Posterior vena cava (tissue), 2 donors: ENCODE results near the gene ARPC2. TPM values are rescaled to one million over a fixed set of nuclear protein-coding genes. Genes with fewer than 3 reads are reported as not detected.

Source experiments
- DNase-seq: peaks from one replicate; pipeline ENCODE4 v3.0.0-alpha.2; 2020; ENCODE audit warnings: low spot score
- intact Hi-C, 2 donors: fragments of 100-400 bp; cut with DNase I; formaldehyde crosslinking; loops; one replicate each; pipeline versions ENCODE4 v1.14.1 to v1.14.2; 2022 to 2023
- total RNA-seq, 2 donors: library from RNA; stranded (reverse); fragmentation: NEBNext Ultra II Directional; extraction: Animal tissue kit (Norgen Biotek cat#: 25700); gene quantifications; one replicate each; pipeline ENCODE4 v1.2.1, GENCODE V29; 2021
- donor health status: DM: yes; HTN: yes; CAD: no.
- donor health status: DM: yes; HTN: yes; CAD: no.

The ARPC2 gene
- total RNA-seq, 2 donors from 2014 or later: 258 to 291 TPM

DNA sequence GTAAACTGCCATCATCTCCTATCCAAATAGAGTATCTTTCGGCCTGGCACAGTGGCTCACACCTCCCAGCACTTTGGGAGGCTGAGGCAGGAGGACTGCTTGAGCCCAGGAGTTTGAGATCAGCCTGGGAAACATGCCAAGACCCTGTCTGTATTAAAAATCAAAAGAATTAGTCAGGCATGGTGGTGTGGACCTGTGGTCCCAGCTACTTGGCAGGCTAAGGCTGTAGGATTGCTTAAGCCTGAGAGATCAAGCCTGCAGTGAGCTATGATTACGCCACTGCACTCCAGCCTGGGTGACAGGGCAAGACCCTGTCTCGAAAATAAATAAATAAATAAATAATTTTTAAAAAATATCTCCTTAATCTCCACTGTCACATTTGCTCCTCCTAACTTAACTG is 14.7 kb upstream of the ARPC2 start:
- no peak for DNase-seq
- intact Hi-C loops: no loop called here

DNA sequence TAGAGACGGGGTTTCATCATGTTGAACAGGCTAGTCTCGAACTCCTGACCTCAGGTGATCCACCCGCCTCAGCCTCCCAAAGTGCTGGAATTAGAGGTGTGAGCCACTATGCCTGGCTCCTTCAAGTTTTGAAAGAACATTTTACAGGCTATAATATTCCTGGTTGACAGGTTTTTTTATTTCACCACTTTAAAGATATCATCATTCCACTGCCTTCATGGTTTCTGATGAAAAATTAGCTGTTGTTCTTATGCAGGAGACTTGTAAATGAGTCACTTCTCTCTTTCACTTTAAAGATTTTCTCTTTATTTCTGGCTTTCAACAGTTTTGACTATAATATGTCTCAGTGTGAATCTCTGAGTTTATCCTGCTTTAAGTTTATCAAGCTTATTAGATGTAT is 7.9 kb upstream of the ARPC2 start:
- DNase-seq: no peak
- intact Hi-C loops: no loop called here

DNA sequence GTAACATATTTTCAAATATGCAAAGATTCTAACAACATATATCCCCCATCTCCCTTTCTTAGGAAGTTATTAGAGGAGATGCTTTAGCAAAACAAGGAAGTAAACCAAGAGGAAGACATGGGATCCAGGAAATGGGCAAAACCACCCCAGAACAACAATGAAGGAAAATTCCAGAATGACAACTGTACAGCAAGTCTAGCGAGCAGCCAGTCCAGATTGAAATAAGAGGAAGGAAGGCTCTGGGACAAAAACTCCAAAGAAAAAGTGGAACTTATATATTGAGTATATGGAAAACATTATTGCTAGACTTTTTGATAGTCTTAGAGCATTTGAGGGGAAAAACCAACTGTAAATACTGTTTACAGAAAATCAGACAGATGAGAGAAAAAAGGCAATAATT is 2.9 kb upstream of the ARPC2 start:
- no peak for DNase-seq
- intact Hi-C loops: no loop called here

DNA sequence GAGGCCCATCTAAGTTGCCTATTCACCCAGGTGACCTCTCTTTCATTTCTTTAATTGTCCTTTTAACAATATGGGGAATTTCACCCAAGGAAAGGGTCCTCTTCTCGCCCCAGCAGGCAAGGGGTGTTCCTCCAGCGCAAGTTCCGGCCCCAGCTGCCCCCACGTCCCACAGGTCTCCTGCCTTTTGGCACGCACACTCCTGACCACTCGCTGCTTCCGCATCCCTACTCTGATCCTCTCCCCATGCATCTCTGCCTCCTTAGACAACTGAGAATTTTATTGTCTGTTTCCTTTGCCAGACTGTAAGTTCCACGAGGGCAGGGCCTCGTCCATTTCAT is 684 bp upstream of the ARPC2 start:
- DNase-seq: no peak
- intact Hi-C loops: no loop called here

DNA sequence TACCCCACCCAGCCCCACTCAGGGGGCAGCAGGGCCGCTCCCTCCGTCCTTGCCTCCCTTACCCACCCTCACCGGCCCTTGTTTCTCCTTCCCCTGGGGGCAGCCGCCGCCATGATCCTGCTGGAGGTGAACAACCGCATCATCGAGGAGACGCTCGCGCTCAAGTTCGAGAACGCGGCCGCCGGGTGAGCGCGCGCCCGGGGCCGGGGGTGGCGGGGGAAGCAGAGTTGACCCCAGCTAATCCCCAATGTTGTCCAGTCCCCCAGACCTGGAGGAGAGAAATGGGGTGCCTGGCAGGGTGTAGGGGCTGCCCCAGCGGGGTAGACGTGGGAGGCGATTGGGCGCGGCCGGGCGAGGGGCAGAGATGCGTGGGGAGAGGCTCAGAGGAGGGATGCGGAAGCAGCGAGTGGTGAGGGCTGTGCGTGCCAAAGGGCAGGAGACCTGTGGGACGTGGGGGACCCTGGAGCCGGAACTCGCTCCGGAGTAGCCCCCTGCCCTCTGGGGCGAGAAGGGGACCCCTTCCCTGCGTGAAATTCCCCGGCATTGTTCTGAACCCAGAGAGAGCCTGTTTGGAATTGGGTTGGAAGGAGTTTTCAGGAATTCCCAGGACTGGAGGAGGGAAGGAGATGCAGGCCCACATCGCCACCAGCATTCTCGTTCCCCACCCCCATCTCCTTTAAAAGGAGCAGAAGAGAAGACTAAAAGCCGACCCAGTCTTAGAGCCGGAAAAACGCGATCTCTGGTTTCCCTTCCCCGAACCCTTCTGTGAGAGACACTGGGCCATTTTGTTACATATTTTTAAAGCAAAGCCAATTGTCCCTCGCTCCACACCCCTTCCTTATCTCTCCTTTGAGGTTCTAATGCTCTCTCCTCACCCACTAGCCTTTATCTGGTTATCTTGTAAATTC is 625 bp downstream of the ARPC2 start:
- peak; percentile 92 for DNase-seq
- intact Hi-C loops: no loop called here

DNA sequence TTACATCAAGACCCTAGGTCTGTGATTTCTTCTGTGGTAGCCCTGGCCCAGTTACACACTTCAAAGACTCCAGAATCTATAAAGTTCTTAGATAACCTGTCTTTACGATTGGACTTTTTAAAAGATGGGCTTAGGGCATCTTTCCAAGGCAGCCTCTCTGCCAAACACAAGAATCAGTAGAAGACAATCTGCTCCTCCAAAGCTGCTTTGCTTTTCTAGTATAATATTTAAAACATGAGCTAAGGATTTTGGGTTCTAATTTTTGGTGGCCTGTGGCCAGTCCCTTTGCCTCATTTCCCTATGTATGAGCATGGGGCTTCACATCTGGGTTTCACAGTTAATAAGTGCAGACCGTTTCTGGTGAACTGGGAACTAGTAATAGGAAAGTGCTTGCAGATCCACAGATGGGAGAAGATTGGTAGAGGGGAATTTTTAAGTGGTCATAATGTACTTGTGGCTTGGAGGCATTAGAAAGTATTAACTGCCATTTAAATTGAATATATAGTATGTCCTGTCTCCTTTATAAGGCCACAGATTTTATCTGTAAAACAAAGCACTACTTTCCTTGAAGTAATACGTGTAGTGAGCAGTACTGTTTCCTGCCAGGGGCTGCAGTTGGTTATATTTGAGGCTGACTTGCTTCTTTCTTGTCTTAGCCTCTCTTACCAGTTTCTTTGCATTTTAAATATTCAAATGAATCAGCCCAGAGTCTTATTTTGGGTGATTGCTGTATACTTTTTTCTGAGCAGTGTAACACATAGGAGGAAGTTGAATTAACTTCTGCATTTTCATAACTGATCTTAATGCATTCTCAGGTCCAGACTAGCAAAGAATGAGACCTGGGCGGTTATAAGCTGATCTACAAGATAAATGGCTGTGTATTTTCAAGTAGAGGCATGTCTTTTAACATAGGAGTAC is 1.5 kb downstream of the ARPC2 start:
- intact Hi-C loops: no loop called here

DNA sequence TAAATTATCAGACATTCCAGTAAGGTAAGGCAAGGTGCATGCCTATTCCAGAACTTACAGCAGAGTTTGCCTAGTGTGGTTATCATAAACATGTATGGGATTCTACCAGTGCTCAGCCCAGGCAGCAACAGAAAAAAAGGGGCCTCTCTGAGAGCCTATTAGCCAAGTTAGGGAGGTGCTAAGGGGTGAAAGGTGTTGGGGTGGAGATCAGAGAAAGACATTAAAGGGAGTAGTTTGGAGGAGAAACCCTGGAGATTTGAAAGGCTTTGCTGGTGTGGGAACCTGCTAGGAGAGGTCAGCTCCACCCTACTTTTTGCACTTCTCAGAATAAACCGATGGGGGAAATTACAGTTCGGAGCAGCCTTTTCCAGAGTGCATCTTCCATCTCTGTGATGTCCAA is 2.9 kb downstream of the ARPC2 start:
- intact Hi-C loops: no loop called here
- no peak for DNase-seq

More for the DNA sequence above, 1.5 kb downstream of the ARPC2 start:
- DNase-seq: no peak

DNA sequence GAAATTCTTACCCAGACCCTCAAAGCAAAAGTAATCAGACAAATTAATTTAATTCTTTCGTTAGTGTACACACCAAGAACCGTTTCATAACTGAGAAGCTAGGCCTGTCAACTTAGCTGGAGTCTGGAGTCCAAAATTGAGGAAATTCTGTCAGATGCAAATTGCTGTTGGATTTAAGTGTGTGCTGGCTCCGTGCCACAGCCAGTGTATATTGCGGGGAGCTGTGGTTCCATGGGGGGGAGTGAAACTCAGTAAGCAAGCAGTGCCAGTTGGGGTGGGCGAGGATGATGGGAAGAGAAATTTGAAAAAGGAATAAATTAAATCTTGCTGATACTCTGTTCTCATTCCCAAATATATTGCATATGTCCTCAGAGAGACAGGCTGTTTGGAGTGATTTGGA is 4.0 kb downstream of the ARPC2 start:
- intact Hi-C loops: no loop called here
- DNase-seq: no peak

DNA sequence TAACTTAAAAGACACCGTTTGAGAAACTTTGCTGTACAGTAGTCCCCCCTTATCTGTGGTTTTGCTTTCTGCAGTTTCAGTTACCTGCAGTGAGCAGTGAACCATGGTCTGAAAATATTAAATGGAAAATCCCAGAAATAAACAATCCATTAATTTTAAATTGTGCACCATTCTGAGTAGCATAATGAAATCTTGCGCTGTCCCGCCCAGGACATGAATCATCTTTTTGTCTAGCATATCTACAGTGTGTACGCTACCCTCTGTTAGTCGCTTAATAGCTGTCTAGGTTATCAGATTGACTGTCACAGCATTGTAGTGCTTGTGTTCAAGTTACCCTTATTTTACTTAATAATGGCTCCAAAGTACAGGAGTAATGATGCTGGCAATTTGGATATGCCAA is 6.1 kb downstream of the ARPC2 start:
- intact Hi-C loops: no loop called here
- no peak for DNase-seq

DNA sequence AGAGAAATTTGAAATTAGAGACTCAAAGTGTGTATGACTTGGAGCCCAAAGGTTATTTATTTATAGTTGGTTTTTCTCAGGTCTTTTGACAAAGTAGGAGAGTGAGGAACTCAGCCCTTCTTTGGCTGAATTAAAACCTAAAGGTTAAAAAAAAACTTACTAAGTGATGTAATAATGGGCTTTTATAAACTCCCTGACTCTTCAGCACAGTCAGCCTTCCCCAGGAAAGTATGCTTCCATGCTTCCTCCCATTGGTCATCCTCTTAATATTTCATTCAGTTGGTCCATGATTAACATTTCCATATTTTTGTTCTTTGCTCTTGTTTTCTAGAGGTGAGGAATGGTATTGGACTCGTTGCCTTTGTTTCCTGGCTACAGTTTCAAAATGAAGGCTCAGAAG is 7.2 kb downstream of the ARPC2 start:
- no peak for DNase-seq
- intact Hi-C loops: no loop called here

DNA sequence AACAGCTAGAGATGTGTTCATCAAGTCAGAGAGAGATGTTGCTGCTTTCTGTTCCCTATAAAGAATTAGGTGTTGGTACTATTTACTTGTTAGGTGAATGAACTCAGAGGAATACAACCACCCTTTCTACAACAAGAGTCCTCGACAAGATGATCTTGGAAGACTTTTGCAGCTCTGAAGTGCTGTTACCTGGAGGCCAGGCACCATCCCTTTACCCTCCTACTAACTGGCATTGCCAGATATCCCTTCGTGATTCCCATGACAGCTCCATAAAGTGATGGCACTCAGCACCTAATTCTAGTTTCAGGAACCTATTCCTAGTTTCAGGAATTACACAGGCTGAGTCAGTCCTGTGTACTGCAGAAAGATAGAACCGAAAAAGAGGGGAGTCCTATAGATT is 9.9 kb downstream of the ARPC2 start:
- no peak for DNase-seq

DNA sequence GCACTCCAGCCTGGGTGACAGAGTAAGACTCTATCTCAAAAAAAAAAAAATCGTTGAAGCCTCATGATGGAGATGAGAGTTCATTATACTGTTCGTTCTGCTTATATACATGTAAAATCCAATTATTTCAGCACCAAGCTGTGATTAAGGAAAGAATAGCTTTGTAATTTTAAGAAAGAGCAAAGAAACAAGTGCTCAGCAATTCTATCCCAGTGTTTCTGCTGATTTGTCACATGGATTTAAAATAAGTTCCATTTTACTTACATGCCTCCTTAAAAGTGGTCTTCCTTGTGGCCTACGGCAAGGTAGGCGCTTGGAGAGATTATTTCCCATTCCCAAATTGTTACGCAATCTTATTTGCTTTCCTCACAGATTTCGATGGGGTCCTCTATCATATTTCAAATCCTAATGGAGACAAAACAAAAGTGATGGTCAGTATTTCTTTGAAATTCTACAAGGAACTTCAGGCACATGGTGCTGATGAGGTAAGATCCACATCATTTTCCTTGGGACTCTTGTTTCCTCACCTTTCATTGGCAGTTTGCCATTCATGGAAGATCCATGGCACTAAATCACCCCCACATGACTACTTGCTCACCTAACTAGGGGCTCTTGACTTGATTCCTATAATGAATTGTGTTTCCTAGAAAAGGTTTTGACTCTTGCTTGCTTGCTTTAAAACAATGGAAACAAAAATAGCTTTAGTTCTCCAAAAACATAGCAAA is 11.5 kb downstream of the ARPC2 start:
- DNase-seq: no peak
- intact Hi-C loops: no loop called here

More for the DNA sequence above, 9.9 kb downstream of the ARPC2 start:
- intact Hi-C loops: no loop called here

DNA sequence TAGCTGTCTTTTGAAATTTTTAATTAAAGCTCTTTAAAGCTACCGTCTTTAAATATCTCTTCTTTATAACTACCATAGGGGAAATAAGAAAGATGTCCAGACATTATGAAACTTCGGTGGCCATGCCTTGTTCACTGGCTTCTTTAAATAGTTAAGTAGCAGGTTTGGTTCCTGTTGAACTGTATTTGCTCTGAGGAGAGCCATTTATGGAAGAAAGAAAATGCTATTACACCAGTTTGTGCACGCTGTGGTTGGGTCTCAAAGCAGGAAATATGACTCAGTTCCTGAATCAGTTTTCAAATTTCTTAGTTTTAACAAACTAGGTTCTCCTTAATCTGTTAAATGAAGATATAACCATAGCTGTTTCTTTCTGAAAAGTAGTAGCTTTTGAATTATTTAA is 12.2 kb downstream of the ARPC2 start:
- intact Hi-C loops: no loop called here
- DNase-seq: no peak

DNA sequence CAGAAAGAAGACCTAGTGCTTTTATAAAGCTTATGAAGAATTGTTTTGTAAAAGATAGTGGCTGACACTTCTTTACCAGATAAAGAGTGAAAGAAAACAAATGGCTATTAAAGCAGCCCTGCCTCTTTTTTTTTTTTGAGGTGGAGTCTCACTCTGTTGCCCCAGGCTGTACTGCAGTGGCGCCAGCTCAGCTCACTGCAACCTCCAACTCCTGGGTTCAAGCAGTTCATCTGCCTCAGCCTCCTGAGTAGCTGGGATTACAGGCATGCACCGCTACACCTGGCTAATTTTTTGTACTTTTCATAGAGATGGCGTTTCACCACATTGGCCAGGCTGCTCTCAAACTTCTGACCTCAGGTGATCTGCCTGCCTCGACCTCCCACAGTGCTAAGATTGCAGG is 12.9 kb downstream of the ARPC2 start:
- no peak for DNase-seq
- intact Hi-C loops: no loop called here

DNA sequence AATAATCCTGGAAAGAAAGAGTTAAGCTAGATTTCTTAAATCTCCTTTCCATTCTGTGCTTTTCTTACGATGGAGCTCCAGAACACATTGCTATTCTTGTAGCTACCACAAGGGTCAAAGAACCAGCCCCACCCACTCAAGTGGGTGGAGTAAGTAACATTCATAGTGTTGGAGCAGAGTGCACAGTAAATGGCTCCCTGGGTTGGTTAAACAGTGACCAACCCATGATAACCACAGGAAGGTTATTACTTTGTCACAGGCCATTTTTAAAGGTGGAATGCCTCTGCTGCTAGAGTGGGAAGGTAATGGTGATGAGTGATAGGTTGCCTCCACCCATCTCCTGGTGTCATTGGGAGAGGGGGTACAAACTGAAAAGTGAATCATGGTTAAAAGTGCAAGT is 13.9 kb downstream of the ARPC2 start:
- intact Hi-C loops: no loop called here

DNA sequence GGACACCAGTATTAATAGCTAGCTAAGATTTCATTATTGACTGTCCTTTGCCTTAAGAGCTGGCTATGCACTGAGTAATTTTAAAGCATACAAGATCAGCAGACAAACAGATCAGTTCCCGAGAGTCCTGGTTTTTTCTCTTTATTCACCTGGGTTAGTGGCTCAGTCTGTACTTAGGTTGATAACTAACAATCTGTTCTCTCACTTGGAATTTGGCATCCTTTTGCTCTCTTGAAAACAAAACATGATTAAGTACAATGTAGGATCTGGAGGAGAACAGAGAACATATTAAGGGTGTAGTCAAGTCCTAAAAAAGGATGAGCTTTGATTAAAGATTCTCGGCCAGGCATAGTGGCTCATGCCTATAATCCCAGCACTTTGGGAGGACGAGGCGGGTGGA is 16.6 kb downstream of the ARPC2 start:
- no peak for DNase-seq
- intact Hi-C loops: no loop called here

More for the DNA sequence above, 13.9 kb downstream of the ARPC2 start:
- no peak for DNase-seq

DNA sequence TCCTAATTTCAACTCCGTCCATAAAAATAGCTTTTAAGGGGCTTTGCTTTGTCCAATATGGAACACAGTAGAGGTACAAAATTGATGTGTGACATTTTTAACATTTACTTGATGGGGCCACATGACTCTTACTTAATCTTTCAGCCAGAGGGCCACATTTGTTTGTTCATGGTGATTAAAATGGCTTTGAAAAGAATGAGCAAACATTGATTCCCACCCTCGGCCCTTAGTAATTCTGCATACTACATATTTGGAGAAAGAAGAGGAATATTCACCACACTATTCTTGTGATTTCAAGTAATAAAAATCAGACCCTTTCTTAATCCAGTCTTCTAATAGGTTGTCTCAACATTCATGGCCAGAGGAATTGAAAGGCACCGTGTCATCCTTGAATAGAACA is 17.5 kb downstream of the ARPC2 start:
- intact Hi-C loops: no loop called here
- no peak for DNase-seq

DNA sequence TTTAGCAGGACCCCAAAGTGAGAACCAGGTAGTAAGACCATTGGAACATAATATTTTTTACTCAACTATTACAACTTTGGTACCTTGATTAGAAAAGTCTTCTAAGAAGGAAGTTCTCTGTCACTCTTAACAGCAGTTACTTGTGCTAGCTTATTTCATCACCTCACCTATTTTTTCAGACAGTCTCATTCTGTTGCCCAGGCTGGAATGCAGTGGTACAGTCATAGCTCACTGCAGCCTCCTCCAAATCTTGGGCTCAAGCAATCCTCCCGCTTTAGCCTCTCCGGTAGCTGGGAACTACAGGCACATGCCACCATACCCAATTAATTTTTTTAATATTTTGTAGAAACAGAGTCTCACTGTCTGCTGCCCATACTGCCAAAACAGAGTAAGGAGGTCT is 18.0 kb downstream of the ARPC2 start:
- intact Hi-C loops: no loop called here
- no peak for DNase-seq

DNA sequence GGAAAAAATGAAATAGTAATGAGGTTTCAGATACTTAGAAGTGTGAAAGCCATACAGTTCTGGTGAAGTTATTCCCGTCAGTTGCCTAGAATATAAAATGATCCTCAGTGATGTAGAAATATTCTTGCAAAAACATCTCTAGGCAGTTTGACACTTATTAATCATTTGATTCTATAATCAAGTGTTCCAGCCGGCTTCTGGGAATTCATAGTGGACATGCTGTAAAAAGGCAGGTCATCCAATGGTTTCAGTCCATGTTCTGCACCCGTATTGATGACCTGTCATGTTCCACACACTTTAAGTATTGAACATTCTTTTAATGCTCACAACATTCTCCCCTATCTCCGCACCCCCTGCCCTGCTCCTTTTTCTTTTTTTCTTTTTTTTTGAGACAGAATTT is 19.8 kb downstream of the ARPC2 start:
- intact Hi-C loops: no loop called here
- DNase-seq: no peak

DNA sequence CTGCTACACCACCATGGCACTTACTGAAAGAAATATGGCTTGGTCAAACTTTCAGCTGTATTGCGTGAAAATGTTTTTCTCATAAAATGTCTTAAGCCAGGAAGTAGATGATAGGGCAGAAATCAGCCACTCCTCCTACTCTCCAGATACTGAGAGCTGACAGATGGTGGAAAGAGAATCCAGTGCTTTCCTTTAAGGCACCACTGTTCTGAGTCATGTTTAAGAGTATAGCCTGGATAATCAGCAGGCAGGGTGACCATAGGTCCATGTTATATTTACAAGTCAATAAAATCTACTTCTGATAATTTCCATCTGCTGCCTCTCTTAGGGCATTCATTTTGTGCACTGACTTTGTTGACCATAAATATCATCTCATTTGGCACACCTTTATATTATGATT is 21.9 kb downstream of the ARPC2 start:
- intact Hi-C loops: no loop called here
- no peak for DNase-seq
